ENCODE results near the gene NOL8.

The NOL8 gene

GRCh38 chr9:92325269-92325990, at the start of gene NOL8, which contains the start of gene CENPP:
TSS of gene NOL8 (minus strand) at chr9:92325350. CDS start at chr9:92324161, 1,189 bp downstream.
TSS of gene CENPP (plus strand) at chr9:92325953.
- FAIRE-seq (peak; percentile 33), DNase-seq (ENCODE audit: insufficient read length, low spot score) (peak; percentile 87)
- peak; percentile 87 for TF ChIP-seq POLR2A (IDR thresholded peaks at IDR 0.05; ENCODE audit: low read depth, low read length)

DNA sequence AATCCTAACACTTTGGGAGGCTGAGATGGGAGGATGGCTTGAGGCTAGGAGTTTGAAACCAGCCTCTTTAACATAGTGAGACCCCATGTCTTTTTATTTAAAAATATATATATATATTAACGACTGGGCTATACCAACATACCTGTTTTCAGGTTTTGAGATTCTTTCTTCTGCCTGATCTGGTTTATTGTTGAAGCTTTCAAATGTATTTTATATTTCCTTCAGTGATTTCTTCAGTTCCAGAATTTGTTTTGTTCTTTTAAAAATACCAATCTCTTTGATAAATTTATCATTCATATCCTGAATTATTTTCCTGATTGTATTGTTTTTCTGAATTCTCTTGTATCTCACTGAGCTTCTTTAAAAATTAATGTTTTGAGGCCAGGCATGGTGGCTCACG, 48.0 kb upstream of the NOL8 start:
- FAIRE-seq (no peak), DNase-seq (ENCODE audit: insufficient read length, low spot score) (no peak)
- TF ChIP-seq POLR2A (IDR thresholded peaks at IDR 0.05; ENCODE audit: low read depth, low read length): no peak

GRCh38 chr9:92369075-92369474, 43.9 kb upstream of the NOL8 start:
- FAIRE-seq: no peak

DNA sequence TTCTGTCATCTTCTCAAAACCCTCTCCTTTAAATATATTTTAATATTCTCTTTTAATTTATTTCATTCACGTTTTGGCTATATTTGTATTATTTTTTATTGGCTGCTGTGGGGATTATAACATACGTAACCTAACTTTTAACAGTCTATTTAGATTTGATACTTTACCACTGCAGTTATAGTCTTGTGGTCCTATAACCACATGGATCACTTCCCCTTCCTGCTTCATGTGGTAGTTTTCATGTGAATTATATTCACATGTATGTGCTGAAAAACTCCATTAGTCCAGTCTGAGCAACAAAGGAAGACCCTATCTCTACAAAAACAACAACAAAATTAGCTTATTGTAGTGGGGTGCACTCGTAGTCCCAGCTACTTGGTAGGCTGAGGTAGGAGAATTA, 34.9 kb upstream of the NOL8 start:
- no peak for TF ChIP-seq POLR2A (IDR thresholded peaks at IDR 0.05; ENCODE audit: low read depth, low read length)
- no peak for DNase-seq (ENCODE audit: insufficient read length, low spot score)
- FAIRE-seq: no peak

More at GRCh38 chr9:92369075-92369474, 43.9 kb upstream of the NOL8 start:
- no peak for TF ChIP-seq POLR2A (IDR thresholded peaks at IDR 0.05; ENCODE audit: low read depth, low read length)
- no peak for DNase-seq (ENCODE audit: insufficient read length, low spot score)

GRCh38 chr9:92359394-92359995, 34.3 kb upstream of the NOL8 start:
- TF ChIP-seq POLR2A (IDR thresholded peaks at IDR 0.05; ENCODE audit: low read depth, low read length): no peak
- DNase-seq (ENCODE audit: insufficient read length, low spot score) (no peak), FAIRE-seq (no peak)

DNA sequence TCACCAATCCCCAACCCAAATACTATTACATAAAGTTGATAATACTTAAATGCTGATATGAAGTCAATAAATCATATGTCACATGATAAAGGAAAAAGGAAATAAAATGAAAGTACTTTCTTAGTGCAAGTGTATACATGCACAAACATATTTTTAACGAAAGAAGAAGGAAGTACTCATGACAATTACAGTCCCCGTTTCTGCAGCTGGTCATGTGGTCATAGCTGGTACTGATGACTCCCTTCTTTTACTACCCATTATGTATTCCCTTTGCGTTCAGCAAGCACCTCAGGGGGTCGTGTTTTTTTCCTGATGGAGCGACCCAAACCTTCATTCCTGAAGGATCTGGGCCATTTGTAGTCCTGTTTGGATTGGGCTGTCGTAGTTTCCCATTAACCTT, 27.9 kb upstream of the NOL8 start:
- DNase-seq (ENCODE audit: insufficient read length, low spot score) (no peak), FAIRE-seq (no peak)
- TF ChIP-seq POLR2A (IDR thresholded peaks at IDR 0.05; ENCODE audit: low read depth, low read length): no peak

DNA sequence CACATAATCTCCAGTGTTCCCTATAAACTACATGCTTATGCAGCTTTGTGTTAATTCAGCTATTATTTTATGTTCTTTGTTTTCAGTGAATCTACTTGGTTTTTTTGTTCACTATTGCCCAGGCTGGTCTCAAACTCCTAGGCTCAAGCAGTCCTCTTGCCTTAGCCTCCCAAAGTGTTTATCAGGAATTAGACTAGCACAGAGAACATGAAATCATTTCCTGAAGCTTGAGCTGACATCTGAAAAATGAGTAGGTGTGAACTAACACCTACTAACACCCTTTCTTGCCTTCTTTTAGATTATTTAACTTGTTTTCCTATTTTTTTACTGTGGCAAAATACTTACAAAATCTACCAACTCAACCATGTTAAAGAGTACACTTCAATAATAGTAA, 25.6 kb upstream of the NOL8 start:
- no peak for TF ChIP-seq POLR2A (IDR thresholded peaks at IDR 0.05; ENCODE audit: low read depth, low read length)
- DNase-seq (ENCODE audit: insufficient read length, low spot score) (no peak), FAIRE-seq (no peak)

DNA sequence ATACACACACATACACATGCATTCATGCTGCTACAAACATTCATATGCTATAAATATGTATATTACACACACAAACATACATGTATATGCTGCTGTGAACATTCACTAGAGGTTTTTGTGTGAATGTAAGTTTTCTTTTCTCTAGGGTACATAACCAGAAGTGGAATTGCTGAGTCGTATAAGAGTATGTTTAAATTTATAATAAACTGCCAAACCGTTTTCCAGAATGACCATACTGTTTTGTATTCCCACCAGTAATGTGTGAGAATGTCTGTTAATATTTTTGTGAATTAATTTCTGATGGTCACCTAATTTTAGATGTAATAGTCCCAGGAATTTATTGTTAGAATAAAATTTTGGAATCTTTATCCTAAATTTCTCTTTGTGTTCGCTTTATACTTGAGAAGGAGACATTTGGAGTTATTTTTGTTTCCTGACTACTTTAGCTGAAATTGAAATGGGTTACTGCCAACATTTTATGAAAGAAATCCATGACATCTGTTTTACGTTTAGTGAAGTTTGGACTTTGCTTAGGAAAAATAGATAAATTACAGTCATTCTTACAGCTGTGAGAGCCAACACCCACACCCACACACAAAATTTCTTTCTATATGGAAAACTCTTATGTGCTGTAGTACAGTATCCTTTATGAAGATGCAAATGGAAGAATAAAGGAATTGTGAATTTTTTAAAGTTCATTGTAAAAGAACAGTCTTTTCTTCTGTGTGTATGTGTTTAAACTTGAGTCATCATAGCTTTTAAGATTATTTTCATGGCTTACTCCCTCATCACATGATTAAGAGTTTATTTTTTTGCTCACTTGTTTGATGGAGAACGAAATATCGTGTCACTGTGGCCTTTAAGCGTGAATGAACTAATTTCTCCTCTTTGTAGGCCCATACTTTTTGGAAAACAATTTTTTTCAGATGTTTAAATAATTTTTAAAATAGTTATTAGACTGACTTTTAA, 24.9 kb upstream of the NOL8 start:
- FAIRE-seq (no peak), DNase-seq (ENCODE audit: insufficient read length, low spot score) (no peak)
- no peak for TF ChIP-seq POLR2A (IDR thresholded peaks at IDR 0.05; ENCODE audit: low read depth, low read length)

- FAIRE-seq (no peak), DNase-seq (ENCODE audit: insufficient read length, low spot score) (no peak)
- TF ChIP-seq POLR2A (IDR thresholded peaks at IDR 0.05; ENCODE audit: low read depth, low read length): no peak
Observed at GRCh38 chr9:92345582-92345981, 20.4 kb upstream of the NOL8 start.

- TF ChIP-seq POLR2A (IDR thresholded peaks at IDR 0.05; ENCODE audit: low read depth, low read length): no peak
- no peak for DNase-seq (ENCODE audit: insufficient read length, low spot score)
- FAIRE-seq: no peak
Observed at GRCh38 chr9:92342825-92343488, 17.8 kb upstream of the NOL8 start.

DNA sequence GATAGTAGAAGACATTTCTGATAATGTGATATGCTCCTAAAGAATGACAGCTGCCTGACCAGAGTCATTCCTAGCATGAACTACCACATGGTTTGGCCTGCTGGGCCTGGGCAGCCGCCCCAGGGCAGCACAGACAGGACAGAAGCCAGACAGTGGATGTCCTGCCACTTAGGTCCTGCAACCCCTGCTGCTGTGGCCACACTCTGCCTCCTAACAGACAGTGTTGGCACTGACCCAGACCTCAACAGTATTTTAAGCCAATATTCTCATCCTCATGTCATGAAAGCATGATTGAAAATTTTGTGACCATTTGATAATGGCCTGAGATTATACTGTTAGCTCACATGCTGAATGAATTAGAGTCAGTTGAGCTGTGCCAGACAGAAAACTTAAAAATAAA, 16.4 kb upstream of the NOL8 start:
- FAIRE-seq (no peak), DNase-seq (ENCODE audit: insufficient read length, low spot score) (no peak)
- no peak for TF ChIP-seq POLR2A (IDR thresholded peaks at IDR 0.05; ENCODE audit: low read depth, low read length)

- FAIRE-seq: no peak
- TF ChIP-seq POLR2A (IDR thresholded peaks at IDR 0.05; ENCODE audit: low read depth, low read length): no peak
- DNase-seq (ENCODE audit: insufficient read length, low spot score): no peak
Observed at GRCh38 chr9:92333282-92333634, 8.1 kb upstream of the NOL8 start.

DNA sequence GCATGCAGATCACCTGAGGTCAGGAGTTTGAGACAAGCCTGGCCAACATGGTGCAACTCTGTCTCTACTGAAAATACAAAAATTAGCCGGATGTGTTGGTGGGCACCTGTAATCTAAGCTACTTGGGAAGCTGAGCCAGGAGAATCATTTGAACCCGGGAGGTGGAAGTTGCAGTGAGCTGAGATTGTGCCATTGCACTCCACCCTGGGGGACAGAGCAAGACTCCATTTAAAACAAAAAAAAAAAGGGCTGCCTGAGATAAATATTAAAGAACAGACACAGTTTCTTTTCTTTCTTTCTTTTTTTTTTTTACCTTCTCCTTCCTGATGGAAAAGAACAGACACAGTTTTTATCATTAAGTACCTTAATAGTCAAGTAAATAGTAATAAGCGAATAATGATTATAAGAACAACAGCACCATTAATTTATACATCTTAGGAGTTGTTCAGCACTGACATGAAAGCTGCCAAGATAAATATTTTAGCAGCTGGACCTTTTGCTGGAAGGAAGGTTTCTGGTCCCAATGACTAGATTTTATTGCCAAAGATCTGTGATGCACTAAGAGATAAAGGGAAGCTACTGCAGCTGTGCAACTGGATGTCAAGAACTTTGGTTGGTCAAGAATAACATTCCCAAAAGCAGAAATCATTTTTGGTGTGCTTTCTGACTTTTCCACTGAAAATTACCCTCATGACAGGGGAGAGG, 7.6 kb upstream of the NOL8 start:
- DNase-seq (ENCODE audit: insufficient read length, low spot score): no peak

More for the DNA sequence above, 7.6 kb upstream of the NOL8 start:
- TF ChIP-seq POLR2A (IDR thresholded peaks at IDR 0.05; ENCODE audit: low read depth, low read length): no peak
- no peak for FAIRE-seq
